ENCODE results near the gene STOM.
A peak's percentile ranks its signal among the peaks of the same experiment; 100 is the strongest.

Gene STOM

DNA sequence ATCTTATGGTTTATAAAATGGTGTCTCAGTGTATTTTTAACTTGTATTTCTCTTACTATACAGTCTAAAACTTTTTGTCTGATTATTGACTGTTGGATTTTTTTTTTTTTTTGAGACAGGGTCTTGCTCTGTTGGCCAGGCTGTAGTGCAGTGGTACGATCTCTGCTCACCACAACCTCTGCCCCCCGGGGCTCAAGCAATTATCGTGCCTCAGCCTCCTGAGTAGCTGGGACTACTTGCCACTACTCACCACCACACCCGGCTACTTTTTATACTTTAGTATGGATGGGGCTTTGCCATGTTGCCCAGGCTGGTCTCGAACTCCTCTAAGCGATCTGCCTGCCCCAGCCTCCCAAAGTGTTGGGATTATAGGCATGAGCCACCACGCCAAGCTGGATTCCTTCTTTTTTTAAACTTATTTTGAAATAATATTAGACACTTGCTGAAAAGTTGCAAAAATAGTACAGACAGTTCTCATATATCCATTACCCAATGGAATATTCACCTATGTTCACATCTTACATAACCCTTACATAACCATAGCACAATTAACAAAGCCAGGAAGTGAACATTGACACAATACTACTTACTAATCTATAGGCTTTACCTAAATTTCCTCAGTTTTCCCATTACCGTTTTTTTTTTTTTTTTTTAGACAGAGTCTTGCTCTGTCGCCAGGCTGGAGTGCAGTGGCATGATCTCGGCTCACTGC lies 47.2 kb downstream of the STOM start:
- TF ChIP-seq, protein P1, sequence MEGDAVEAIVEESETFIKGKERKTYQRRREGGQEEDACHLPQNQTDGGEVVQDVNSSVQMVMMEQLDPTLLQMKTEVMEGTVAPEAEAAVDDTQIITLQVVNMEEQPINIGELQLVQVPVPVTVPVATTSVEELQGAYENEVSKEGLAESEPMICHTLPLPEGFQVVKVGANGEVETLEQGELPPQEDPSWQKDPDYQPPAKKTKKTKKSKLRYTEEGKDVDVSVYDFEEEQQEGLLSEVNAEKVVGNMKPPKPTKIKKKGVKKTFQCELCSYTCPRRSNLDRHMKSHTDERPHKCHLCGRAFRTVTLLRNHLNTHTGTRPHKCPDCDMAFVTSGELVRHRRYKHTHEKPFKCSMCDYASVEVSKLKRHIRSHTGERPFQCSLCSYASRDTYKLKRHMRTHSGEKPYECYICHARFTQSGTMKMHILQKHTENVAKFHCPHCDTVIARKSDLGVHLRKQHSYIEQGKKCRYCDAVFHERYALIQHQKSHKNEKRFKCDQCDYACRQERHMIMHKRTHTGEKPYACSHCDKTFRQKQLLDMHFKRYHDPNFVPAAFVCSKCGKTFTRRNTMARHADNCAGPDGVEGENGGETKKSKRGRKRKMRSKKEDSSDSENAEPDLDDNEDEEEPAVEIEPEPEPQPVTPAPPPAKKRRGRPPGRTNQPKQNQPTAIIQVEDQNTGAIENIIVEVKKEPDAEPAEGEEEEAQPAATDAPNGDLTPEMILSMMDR (IDR thresholded peaks at IDR 0.05; ENCODE audit: insufficient read depth, low read depth, low read length, missing control alignments), result no peak
- DNase-seq (ENCODE audit: low read depth), result no peak
- H3K4me3 ChIP-seq (ENCODE audit: low read length), result no peak overlapping the region

DNA sequence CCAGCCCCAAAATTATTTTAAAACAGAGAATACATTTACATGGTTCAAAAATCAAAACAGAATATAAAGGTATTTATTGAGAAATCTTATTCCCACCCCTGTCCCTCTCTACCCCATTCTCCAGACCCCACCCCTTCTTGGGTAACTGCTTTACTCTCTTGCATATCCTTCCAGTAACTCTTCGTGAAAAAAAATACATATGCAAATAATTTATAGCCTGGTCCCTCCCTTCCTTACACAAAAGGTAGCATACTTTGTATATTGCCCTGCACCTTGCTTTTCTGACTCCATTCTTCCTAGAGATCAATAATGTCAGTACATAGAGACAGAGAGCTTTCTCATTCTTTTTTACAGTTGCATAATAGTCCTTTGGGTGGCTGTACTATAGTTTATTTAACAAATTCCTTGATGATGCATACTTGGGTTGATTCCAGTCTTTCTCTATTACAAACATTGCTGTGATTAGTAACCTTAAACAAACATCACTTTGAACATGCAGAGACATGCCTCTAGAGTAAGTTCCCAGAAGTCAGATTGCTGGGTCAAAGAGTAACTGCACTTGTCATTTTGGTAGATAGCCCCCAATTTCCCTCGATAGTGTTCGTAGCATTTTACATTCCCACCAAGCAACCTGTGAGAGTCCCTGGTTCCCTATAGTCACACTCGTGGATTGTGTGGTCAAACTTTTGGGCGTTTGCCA lies 47.9 kb downstream of the STOM start:
- TF ChIP-seq, protein P1 (IDR thresholded peaks at IDR 0.05; ENCODE audit: insufficient read depth, low read depth, low read length, missing control alignments), result no peak
- H3K4me3 ChIP-seq (ENCODE audit: low read length), result no peak overlapping the region
- peak; percentile 98 for DNase-seq (ENCODE audit: low read depth)

DNA sequence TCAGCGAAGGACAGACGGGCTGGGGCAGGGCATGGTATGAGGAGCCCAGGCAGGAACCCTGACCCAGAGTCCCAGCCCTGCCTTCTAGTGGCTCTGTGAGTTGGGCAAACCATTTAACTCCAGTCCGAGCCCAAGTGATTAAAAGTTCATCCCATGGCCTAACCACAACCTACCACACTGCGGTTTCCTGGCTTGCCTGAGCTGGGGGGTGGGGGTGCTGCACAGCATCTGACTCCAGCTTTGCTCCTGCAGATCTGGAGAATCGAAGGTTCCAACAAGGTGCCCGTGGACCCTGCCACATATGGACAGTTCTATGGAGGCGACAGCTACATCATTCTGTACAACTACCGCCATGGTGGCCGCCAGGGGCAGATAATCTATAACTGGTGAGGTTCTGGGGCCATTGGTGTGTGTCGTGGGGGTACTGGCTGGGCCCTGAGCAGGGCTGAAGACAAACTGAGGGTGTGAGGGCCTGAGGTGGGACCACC lies 49.0 kb downstream of the STOM start:
- no peak overlapping the region for H3K4me3 ChIP-seq (ENCODE audit: low read length)
- no peak for DNase-seq (ENCODE audit: low read depth)
- TF ChIP-seq, protein P1 (IDR thresholded peaks at IDR 0.05; ENCODE audit: insufficient read depth, low read depth, low read length, missing control alignments), result no peak

DNA sequence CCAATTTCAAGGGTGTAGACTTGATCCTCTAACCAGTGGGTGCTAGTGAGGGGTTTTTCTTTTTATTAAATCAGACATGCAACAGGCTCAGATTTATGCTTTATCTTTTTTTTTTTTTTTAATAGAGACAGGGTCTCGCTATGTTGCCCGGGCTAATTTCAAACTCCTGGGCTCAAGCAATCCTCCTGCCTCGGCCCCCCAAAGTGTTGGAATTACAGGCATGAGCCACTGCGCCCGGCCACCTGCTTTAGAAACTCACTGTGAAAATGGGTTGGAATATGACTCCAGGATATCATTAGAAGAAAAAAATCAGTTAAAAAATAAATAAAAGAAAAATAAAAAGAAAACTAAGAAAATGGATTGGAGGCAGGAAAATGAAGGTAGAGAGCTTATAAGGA lies 50.7 kb downstream of the STOM start:
- DNase-seq (ENCODE audit: low read depth), result no peak
- TF ChIP-seq, protein P1 (IDR thresholded peaks at IDR 0.05; ENCODE audit: insufficient read depth, low read depth, low read length, missing control alignments), result no peak
- H3K4me3 ChIP-seq (ENCODE audit: low read length), result no peak overlapping the region

DNA sequence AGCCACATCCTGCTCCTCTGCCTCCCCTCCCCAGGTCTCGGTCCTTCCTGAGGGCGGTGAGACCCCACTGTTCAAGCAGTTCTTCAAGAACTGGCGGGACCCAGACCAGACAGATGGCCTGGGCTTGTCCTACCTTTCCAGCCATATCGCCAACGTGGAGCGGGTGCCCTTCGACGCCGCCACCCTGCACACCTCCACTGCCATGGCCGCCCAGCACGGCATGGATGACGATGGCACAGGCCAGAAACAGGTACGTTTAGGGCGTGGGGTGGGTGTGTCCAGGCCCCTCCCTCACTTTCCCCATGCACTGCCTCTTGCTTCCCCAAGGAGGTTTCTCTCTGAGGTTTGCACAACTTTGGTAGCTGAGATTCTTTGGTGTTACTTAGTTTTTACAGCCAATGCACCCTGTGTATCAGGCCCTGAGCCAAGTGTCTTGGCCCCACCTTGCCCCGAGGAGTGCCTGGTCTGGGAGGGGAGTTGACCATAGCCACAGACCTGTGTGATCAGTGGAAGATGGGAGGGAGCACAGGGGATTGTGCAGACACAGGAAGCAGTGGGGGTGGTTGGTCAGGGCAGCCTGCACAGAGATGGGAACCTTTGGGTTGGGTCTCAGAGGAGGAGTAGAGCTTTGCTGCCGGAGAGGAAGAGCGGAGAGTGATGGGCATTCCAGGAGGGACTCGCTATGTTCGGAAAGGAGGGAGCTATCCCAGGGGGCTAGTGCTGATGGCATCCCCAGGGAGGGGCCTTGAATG lies 51.2 kb downstream of the STOM start:
- no peak for DNase-seq (ENCODE audit: low read depth)
- no peak overlapping the region for H3K4me3 ChIP-seq (ENCODE audit: low read length)

More for the DNA sequence above, 51.2 kb downstream of the STOM start:
- TF ChIP-seq, protein P1 (IDR thresholded peaks at IDR 0.05; ENCODE audit: insufficient read depth, low read depth, low read length, missing control alignments), result no peak

Data from epithelial cell of esophagus (primary cell).